ENCODE measurements around the gene ZNF592. TPM values are rescaled to one million over a fixed set of nuclear protein-coding genes. Genes with fewer than 3 reads are reported as not detected.
"Not testable (repeated sequence)": the region's sequence is repeated elsewhere in the genome, so short reads cannot be mapped to it uniquely, and the experiment has no call there.

The ZNF592 gene
- total RNA-seq, 1 experiment from 2014 or later, result 3.9 TPM

GRCh38 chr15:84747416-84748273 lies 747 bp upstream of the ZNF592 start:
- DNase-seq (ENCODE audit: low spot score), result peak; percentile 43

GRCh38 chr15:84749111-84749991 lies 959 bp downstream of the ZNF592 start:
- DNase-seq (ENCODE audit: low spot score), result peak; percentile 8

- DNase-seq (ENCODE audit: low spot score), result no peak
Observed at GRCh38 chr15:84750583-84751092, 2.2 kb downstream of the ZNF592 start.

- DNase-seq (ENCODE audit: low spot score), result not testable (repeated sequence)
Observed at GRCh38 chr15:84751721-84752120, 3.3 kb downstream of the ZNF592 start.

GRCh38 chr15:84752195-84752594 lies 3.8 kb downstream of the ZNF592 start:
- no peak for DNase-seq (ENCODE audit: low spot score)

- DNase-seq (ENCODE audit: low spot score), result no peak
Observed at GRCh38 chr15:84752700-84753099, 4.3 kb downstream of the ZNF592 start.

- DNase-seq (ENCODE audit: low spot score), result not testable (repeated sequence)
Observed at GRCh38 chr15:84754889-84755288, 6.5 kb downstream of the ZNF592 start.

GRCh38 chr15:84755736-84756527 lies 7.5 kb downstream of the ZNF592 start:
- DNase-seq (ENCODE audit: low spot score), result no peak

- DNase-seq (ENCODE audit: low spot score), result no peak
Observed at GRCh38 chr15:84759018-84759417, 10.6 kb downstream of the ZNF592 start.

- no peak for DNase-seq (ENCODE audit: low spot score)
Observed at GRCh38 chr15:84760219-84760618, 11.8 kb downstream of the ZNF592 start.

GRCh38 chr15:84761607-84762131 lies 13.3 kb downstream of the ZNF592 start:
- DNase-seq (ENCODE audit: low spot score), result no peak

GRCh38 chr15:84762840-84763572 lies 14.6 kb downstream of the ZNF592 start:
- DNase-seq (ENCODE audit: low spot score), result no peak

- DNase-seq (ENCODE audit: low spot score), result no peak
Observed at GRCh38 chr15:84764585-84764984, 16.2 kb downstream of the ZNF592 start.

- DNase-seq (ENCODE audit: low spot score), result no peak
Observed at GRCh38 chr15:84764989-84765388, 16.6 kb downstream of the ZNF592 start.

GRCh38 chr15:84765675-84766074 lies 17.3 kb downstream of the ZNF592 start:
- DNase-seq (ENCODE audit: low spot score), result no peak

- DNase-seq (ENCODE audit: low spot score), result no peak
Observed at GRCh38 chr15:84766461-84767035, 18.2 kb downstream of the ZNF592 start.

GRCh38 chr15:84772031-84772430 lies 23.6 kb downstream of the ZNF592 start:
- no peak for DNase-seq (ENCODE audit: low spot score)

- no peak for DNase-seq (ENCODE audit: low spot score)
Observed at GRCh38 chr15:84772467-84772866, 24.1 kb downstream of the ZNF592 start.

- no peak for DNase-seq (ENCODE audit: low spot score)
Observed at GRCh38 chr15:84773716-84774115, 25.3 kb downstream of the ZNF592 start.

- DNase-seq (ENCODE audit: low spot score), result no peak
Observed at GRCh38 chr15:84775867-84776449, 27.6 kb downstream of the ZNF592 start.

All from H4 (cell line).